A549 (cell line): ENCODE data around the gene FBXL13.

Experiments
- ATOH8 ChIP-seq: fragments of 250-450 bp; sonication (Bioruptor Pico); IDR thresholded peaks from 2 replicates; pipeline ENCODE4 v1.5.0; 2020; ENCODE audit warnings: low read depth, mild to moderate bottlenecking, moderate library complexity
- BHLHE40 ChIP-seq: IDR thresholded peaks from 2 replicates; pipeline ENCODE4 v1.6.1; 2012; ENCODE audit warnings: low read depth, low read length, inconsistent platforms
- CTCF ChIP-seq: fragments of >200 bp; sonication (Bioruptor Twin); formaldehyde crosslinking; IDR thresholded peaks from 3 replicates; pipeline ENCODE4 v1.5.1; 2016
- ELK1 ChIP-seq: fragments of 150-350 bp; IDR thresholded peaks from 2 replicates; pipeline ENCODE4 v1.6.1; 2014; ENCODE audit warnings: low read depth, mild to moderate bottlenecking, low read length
- EP300 ChIP-seq, 2 experiments: fragments of >200 bp; sonication (Bioruptor Twin); formaldehyde crosslinking; IDR thresholded peaks; 2 replicates in 1 of 2; 3 replicates in 1 of 2; pipeline ENCODE4 v1.6.1; 2016 to 2017
- FOSL2 ChIP-seq, 2 experiments: fragments of 450-650 bp in 1 of 2; fragments of >200 bp in 1 of 2; sonication (Bioruptor Twin) in 1 of 2; formaldehyde crosslinking; IDR thresholded peaks; 2 replicates each; pipeline versions ENCODE4 v1.5.0 to v1.6.1; 2016 to 2020; ENCODE audit warnings: mild to moderate bottlenecking in 1 of 2, moderate library complexity in 1 of 2
- HDAC2 ChIP-seq: fragments of 200-600 bp; sonication (generic); IDR thresholded peaks from 2 replicates; pipeline ENCODE4 v1.6.1; 2016
- HOXA7 ChIP-seq: fragments of 250-450 bp; sonication (Bioruptor Pico); IDR thresholded peaks from 2 replicates; pipeline ENCODE4 v1.5.0; 2020; ENCODE audit warnings: mild to moderate bottlenecking, moderate library complexity
- PBX3 ChIP-seq: IDR thresholded peaks from 2 replicates; pipeline ENCODE4 v1.6.1; 2012
- POLR2A ChIP-seq: IDR thresholded peaks from 2 replicates; pipeline ENCODE4 v1.6.1; 2012; ENCODE audit warnings: mild to moderate bottlenecking, low read length
- RAD21 ChIP-seq, 2 experiments: fragments of >200 bp in 1 of 2; sonication (Bioruptor Twin) in 1 of 2; formaldehyde crosslinking in 1 of 2; IDR thresholded peaks in 1 of 2; conservative IDR thresholded peaks in 1 of 2; 2 replicates in 1 of 2; 3 replicates in 1 of 2; pipeline ENCODE4 v1.6.1; 2012 to 2018; ENCODE audit warnings: inconsistent platforms in 1 of 2
- RARB ChIP-seq: fragments of 250-450 bp; sonication (Bioruptor Pico); IDR thresholded peaks from 2 replicates; pipeline ENCODE4 v1.8.0; 2021; ENCODE audit warnings: mild to moderate bottlenecking, moderate library complexity
- USF2 ChIP-seq: fragments of 450-650 bp; IDR thresholded peaks from 2 replicates; pipeline ENCODE4 v1.6.1; 2014; ENCODE audit warnings: antibody characterized with exemption

GRCh38 chr7:102976493-102976892 lies 98.1 kb downstream of the FBXL13 start:
- no peak for TF ChIP-seq PBX3
- TF ChIP-seq HOXA7 (CRISPR knock-in tag) = no peak
- no peak for TF ChIP-seq RAD21 (conservative IDR thresholded peaks at IDR 0.05 in 1 of 2, IDR thresholded peaks at IDR 0.05 in 1 of 2)
- no peak for TF ChIP-seq HDAC2
- no peak for TF ChIP-seq POLR2A
- no peak for TF ChIP-seq CTCF
- TF ChIP-seq ELK1 = no peak
- TF ChIP-seq USF2 = no peak
- TF ChIP-seq FOSL2 (IDR thresholded peaks at IDR 0.05) = no peak
- no peak for TF ChIP-seq FOSL2 (CRISPR knock-in tag; IDR thresholded peaks at IDR 0.05)
- TF ChIP-seq EP300 (IDR thresholded peaks at IDR 0.05) = no peak
- no peak for TF ChIP-seq RARB (CRISPR knock-in tag)
- no peak for TF ChIP-seq BHLHE40
- no peak for TF ChIP-seq ATOH8 (CRISPR knock-in tag)
